Upper lobe of left lung (tissue), 6 donors: Measurements from ENCODE around the gene BRWD1. TPM values are rescaled to one million over a fixed set of nuclear protein-coding genes. Genes with fewer than 3 reads are reported as not detected.

Experiments
- ATAC-seq, 2 donors: fragments of 200-7000 bp; cut with Tn5 transposase; one replicate each; pipeline ENCODE4 v1.9.1; 2022; ENCODE audit warnings: mild to moderate bottlenecking in 2 of 2, moderate library complexity in 2 of 2; ENCODE audit not compliant: low FRiP score in 2 of 2
- DNase-seq, 2 donors: peaks; one replicate each; pipeline ENCODE4 v3.0.0-alpha.2; 2019 to 2020
- H3K27ac ChIP-seq, 4 donors: fragments of 200-600 bp; sonication (generic); one replicate each; pipeline ENCODE4 v1.5.1; 2016 to 2019
- H3K27me3 ChIP-seq, 4 donors: fragments of 200-600 bp; sonication (generic); one replicate each; pipeline ENCODE4 v1.5.1; 2017 to 2019
- H3K36me3 ChIP-seq, 4 donors: fragments of 200-600 bp; sonication (generic); one replicate each; pipeline ENCODE4 v1.5.1; 2016 to 2019
- H3K4me1 ChIP-seq, 4 donors: fragments of 200-600 bp; sonication (generic); one replicate each; pipeline ENCODE4 v1.5.1; 2018 to 2019
- H3K4me3 ChIP-seq, 4 donors: fragments of 200-600 bp; sonication (generic); one replicate each; pipeline ENCODE4 v1.5.1; 2017 to 2019; ENCODE audit warnings: mild to moderate bottlenecking in 2 of 4, moderate library complexity in 1 of 4
- H3K9me3 ChIP-seq, 4 donors: fragments of 200-600 bp; sonication (generic); one replicate each; pipeline ENCODE4 v1.5.1; 2018 to 2019
- EP300 ChIP-seq, 4 donors: sonication (generic); formaldehyde crosslinking; IDR thresholded peaks; one replicate each; pipeline ENCODE4 v1.5.1; 2017; ENCODE audit warnings: antibody characterized with exemption in 4 of 4, control low read depth in 2 of 4
- POLR2A ChIP-seq, 4 donors: fragments of 450-650 bp; IDR thresholded peaks; one replicate each; pipeline ENCODE4 v1.5.1; 2016 to 2017; ENCODE audit warnings: antibody characterized with exemption in 4 of 4, mild to moderate bottlenecking in 2 of 4
- POLR2AphosphoS5 ChIP-seq, 2 donors: sonication (generic); formaldehyde crosslinking; IDR thresholded peaks; one replicate each; pipeline ENCODE4 v1.5.1; 2017; ENCODE audit warnings: antibody characterized with exemption in 2 of 2
- WGBS, 2 donors: methylation state at CpG; one replicate each; pipeline ENCODE4 v1.1.5; 2017 to 2018; 5-methylcytosine and 5-hydroxymethylcytosine counted together
- total RNA-seq, 6 donors: library from RNA; depleted of rRNA in 4 of 6; stranded (reverse); fragments of >200 nt in 4 of 6; gene quantifications; one replicate each; pipeline versions ENCODE4 v1.1.0 to v1.2.1, GENCODE V29; 2016 to 2021
- TF ChIP-seq, protein P1 (sequence below), 6 experiments: fragments of 450-650 bp in 4 of 6; fragments of 200-600 bp in 2 of 6; sonication (generic) in 2 of 6; IDR thresholded peaks; one replicate each; pipeline ENCODE4 v1.5.1; 2016 to 2019; ENCODE audit warnings: antibody characterized with exemption in 6 of 6
- donor health status: DM: no; HTN: no; CAD: no; lungs with moderate emphysema.
- donor health status: DM: no; HTN: yes; CAD: no; lungs with severe emphysema.

Gene BRWD1
- total RNA-seq, 6 donors from 2014 or later, result 23.4 to 144 (median 42.0) TPM

- ATAC-seq, result no peak
- WGBS, 2 donors, result 70 to 80% methylated on average over 19 of the region's 19 CpGs
These were observed 36.9 kb upstream of the BRWD1 start for GRCh38 chr21:39350094-39351005.

GRCh38 chr21:39349211-39350093, 36.0 kb upstream of the BRWD1 start:
- WGBS, 2 donors, result 5 to 10% methylated on average over 23 to 48 of the region's 56 CpGs

More at GRCh38 chr21:39350094-39351005, 36.9 kb upstream of the BRWD1 start:
- no peaks in the 10 kb centered on the region for H3K9me3 ChIP-seq
- peak in 1 of 2 donors; percentile 46 for DNase-seq
- H3K4me1 ChIP-seq, result peaks cover 18 to 30% (median 26%) of the 10 kb centered on the region in 4 donors
- H3K36me3 ChIP-seq, result peaks cover 0 to 1% (median 0%) of the 10 kb centered on the region in 4 donors
- TF ChIP-seq POLR2A (IDR thresholded peaks at IDR 0.05), result no peak
- TF ChIP-seq POLR2AphosphoS5 (IDR thresholded peaks at IDR 0.05), result no peak
- TF ChIP-seq, protein P1, sequence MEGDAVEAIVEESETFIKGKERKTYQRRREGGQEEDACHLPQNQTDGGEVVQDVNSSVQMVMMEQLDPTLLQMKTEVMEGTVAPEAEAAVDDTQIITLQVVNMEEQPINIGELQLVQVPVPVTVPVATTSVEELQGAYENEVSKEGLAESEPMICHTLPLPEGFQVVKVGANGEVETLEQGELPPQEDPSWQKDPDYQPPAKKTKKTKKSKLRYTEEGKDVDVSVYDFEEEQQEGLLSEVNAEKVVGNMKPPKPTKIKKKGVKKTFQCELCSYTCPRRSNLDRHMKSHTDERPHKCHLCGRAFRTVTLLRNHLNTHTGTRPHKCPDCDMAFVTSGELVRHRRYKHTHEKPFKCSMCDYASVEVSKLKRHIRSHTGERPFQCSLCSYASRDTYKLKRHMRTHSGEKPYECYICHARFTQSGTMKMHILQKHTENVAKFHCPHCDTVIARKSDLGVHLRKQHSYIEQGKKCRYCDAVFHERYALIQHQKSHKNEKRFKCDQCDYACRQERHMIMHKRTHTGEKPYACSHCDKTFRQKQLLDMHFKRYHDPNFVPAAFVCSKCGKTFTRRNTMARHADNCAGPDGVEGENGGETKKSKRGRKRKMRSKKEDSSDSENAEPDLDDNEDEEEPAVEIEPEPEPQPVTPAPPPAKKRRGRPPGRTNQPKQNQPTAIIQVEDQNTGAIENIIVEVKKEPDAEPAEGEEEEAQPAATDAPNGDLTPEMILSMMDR (IDR thresholded peaks at IDR 0.05), result no peak
- no peak for TF ChIP-seq EP300 (IDR thresholded peaks at IDR 0.05)
- H3K27ac ChIP-seq, result peak overlapping the region; percentile 86 to 99 (median 94)
- H3K4me3 ChIP-seq, result peak overlapping the region in 3 of 4 donors; percentile 80 to 90 (median 87)
- no peaks in the 10 kb centered on the region for H3K27me3 ChIP-seq

GRCh38 chr21:39348355-39349210, 35.2 kb upstream of the BRWD1 start, which contains the start of gene HMGN1:
Gene HMGN1 (minus strand): TSS chr21:39349088. CDS start chr21:39348917, 171 bp downstream.
- TF ChIP-seq POLR2AphosphoS5 (IDR thresholded peaks at IDR 0.05) (peak; percentile 46 to 72), EP300 (IDR thresholded peaks at IDR 0.05) (no peak), POLR2A (IDR thresholded peaks at IDR 0.05) (peak in 3 of 4 donors; percentile 42 to 75 (median 75))
- TF ChIP-seq, protein P1 (IDR thresholded peaks at IDR 0.05), result peak in 4 of 6 experiments; percentile 26 to 39 (median 34)
- H3K9me3 ChIP-seq, result no peaks in the 10 kb centered on the region
- H3K27ac ChIP-seq, result peak within 1 kb of the TSS; percentile 86 to 99 (median 94)
- peaks cover 18 to 30% (median 26%) of the 10 kb centered on the region in 4 donors for H3K4me1 ChIP-seq
- no peaks in the 10 kb centered on the region for H3K27me3 ChIP-seq
- 0 to 1% methylated on average over 29 to 40 of the region's 116 CpGs for WGBS, 2 donors
- H3K36me3 ChIP-seq, result peaks cover 0 to 19% (median 1%) of the 10 kb centered on the region in 4 donors
- peak within 1 kb of the TSS; percentile 61 to 90 (median 84) for H3K4me3 ChIP-seq
- ATAC-seq (peak; percentile 46 to 77), DNase-seq (peak; percentile 88 to 96)

More at GRCh38 chr21:39349211-39350093, 36.0 kb upstream of the BRWD1 start:
- Histone ChIP-seq H3K9me3 (no peaks in the 10 kb centered on the region), H3K27me3 (no peaks in the 10 kb centered on the region), H3K4me3 (peak overlapping the region; percentile 61 to 90 (median 84)), H3K27ac (peak overlapping the region; percentile 86 to 99 (median 94)), H3K4me1 (peaks cover 18 to 30% (median 26%) of the 10 kb centered on the region in 4 donors), H3K36me3 (peaks cover 0 to 10% (median 0%) of the 10 kb centered on the region in 4 donors)
- DNase-seq, result peak; percentile 98 to 100
- TF ChIP-seq POLR2AphosphoS5 (IDR thresholded peaks at IDR 0.05), result peak; percentile 43 to 69
- TF ChIP-seq, protein P1 (IDR thresholded peaks at IDR 0.05), result no peak
- TF ChIP-seq POLR2A (IDR thresholded peaks at IDR 0.05), result peak in 2 of 4 donors; percentile 52 to 75
- no peak for TF ChIP-seq EP300 (IDR thresholded peaks at IDR 0.05)
- ATAC-seq, result peak; percentile 98 to 99

GRCh38 chr21:39348040-39348354, 34.6 kb upstream of the BRWD1 start:
- Histone ChIP-seq H3K36me3 (peaks cover 0 to 25% (median 7%) of the 10 kb centered on the region in 4 donors), H3K4me3 (peak overlapping the region; percentile 35 to 90 (median 84)), H3K27me3 (no peaks in the 10 kb centered on the region), H3K27ac (peak overlapping the region; percentile 86 to 99 (median 94)), H3K9me3 (no peaks in the 10 kb centered on the region), H3K4me1 (peaks cover 18 to 30% (median 26%) of the 10 kb centered on the region in 4 donors)
- ATAC-seq (no peak), DNase-seq (no peak)
- TF ChIP-seq EP300 (IDR thresholded peaks at IDR 0.05), result no peak
- WGBS, 2 donors, result 0 to 1% methylated on average over 11 of the region's 11 CpGs
